HCEC 1CT (cell line): ENCODE results near the gene CLIP2.
A peak's percentile ranks its signal among the peaks of the same experiment; 100 is the strongest.
"Not testable (repeated sequence)": the region's sequence is repeated elsewhere in the genome, so short reads cannot be mapped to it uniquely, and the experiment has no call there.

Experiments
- DNase-seq: peaks from one replicate; pipeline ENCODE4 v3.0.0-alpha.2; 2017

Gene CLIP2

GRCh38 chr7:74338366-74339108, 49.3 kb downstream of the CLIP2 start:
- no peak for DNase-seq

DNA sequence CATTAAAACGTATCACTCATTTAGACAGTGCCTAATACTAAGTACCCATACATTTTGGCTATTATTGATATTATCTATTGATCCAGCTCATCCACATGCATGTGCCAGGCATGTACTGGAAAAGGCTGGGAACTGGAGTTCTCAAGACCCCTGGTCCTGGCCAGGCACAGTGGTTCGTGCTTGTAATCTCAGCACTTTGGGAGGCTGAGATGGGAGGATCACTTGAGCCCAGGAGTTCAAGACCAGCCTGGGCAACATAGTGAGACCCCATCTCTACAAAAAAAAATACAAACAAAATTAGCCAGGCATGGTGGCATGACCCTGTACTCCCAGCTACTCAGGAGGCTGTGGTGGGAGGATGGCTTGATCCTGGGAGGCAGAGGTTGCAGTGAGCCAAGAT, 50.4 kb downstream of the CLIP2 start:
- DNase-seq, result not testable (repeated sequence)

GRCh38 chr7:74343281-74344131, 54.3 kb downstream of the CLIP2 start:
- peak; percentile 85 for DNase-seq

DNA sequence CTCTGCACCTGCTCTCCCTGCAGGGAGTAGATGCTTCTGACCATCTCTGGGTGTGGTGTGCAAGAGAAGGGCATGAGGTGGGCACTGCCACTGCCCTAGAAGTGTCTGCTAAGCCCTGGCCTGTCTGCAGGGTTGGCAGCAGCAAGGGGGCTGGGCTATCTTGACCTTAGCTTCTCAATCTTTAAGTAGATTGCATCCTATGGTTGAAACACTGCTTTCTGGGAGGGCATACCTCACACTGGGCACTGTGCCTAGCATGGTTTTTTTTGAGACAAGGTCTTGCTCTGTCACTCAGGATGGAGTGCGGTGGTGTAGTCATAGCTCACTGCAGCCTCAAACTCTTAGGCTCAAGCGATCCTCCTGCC, 54.9 kb downstream of the CLIP2 start:
- DNase-seq, result no peak

DNA sequence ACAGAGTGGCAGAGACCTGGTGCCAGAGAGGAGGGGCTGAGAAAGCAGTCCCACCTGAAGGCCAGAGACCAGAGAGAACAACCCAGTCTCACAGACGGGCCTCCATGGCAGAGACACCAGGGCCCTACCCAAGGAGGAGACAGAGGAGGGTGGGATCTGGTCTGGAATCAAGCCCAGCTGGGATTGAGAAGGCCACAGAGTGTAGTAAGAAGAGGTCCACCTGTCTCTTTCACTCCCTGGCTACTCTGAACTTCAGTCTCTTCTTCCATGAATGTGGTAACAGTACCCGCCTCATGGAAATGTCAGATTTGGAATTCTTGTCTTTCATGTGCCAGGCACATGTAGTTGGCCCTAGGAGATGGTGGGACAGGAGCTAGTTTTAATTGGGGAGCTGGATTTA, 55.6 kb downstream of the CLIP2 start:
- DNase-seq, result no peak

GRCh38 chr7:74345970-74346369, 56.8 kb downstream of the CLIP2 start:
- no peak for DNase-seq

DNA sequence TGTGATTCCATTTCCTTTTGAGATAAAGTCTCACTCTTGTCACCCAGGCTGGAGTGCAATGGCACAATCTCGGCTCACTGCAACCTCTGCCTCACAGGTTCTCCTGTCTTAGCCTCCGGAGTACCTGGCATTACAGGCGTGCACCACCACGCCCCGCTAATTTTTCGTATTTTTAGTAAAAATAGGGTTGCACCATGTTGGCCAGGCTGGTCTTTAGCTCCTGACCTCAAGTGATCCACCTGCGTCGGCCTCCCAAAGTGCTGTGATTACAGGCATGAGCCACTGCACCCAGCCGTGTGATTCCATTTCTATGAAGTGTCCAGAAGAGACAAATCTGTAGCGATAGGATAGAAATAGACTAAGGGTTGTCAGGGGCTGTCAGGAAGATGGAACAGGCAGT, 60.4 kb downstream of the CLIP2 start:
- no peak for DNase-seq

DNA sequence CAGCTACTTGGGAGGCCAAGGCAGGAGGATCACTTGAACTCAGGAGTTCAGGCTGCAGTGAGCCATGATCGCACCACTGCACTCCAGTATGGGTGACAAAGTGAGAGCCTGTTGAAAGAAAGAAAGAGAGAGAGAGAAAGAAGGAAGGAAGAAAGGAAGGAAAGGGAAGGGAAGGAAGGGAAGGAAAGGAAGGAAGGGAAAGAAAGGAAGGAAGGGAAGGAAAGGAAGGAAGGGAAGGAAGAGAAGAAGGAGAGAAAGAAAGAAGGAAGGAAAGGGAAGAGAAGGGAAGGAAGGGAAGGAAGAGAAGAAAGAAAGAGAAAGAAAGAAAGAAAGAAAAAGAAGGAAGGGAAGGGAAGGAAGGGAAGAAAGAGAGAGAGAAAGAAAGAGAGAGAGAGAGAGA, 61.5 kb downstream of the CLIP2 start:
- DNase-seq, result no peak

DNA sequence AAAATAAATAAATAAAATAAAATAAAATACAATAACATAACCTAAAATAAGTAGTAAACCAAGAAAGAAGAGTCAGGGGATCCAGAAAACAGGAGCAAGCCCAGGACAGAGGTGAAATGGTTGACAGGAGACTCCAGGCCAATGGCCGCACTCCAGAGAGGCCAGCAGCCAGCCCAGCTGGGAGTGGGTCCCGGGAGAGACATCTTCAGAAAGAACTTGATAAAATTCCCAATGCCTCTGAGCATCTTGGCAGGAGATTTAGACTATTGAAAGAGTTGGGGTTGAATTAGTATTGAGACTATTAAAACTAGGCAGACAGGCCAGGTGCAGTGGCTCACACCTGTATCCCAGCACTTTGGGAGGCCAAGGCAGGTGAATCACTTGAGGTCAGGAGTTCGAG, 62.6 kb downstream of the CLIP2 start:
- DNase-seq, result no peak

- not testable (repeated sequence) for DNase-seq
Observed at GRCh38 chr7:74352551-74353138, 63.4 kb downstream of the CLIP2 start.

DNA sequence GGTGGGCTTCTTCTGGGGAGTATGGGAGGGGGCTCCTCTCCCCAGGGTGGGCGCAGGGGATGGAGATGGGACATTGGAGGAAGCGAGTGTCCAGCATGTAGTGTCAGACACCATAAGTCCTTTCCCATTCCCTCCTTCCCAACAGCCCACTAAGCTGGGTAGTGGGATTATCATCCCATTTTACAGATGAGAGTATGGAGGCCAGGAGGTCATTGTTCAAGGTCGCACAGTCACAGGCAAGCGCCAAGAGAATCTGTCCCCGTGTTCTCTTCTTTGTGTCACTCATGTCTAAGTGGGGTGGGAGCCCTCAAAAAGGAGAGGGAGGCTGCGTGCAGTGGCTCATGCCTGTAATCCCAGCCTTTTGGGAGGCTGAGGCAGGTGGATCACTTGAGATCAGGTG, 64.8 kb downstream of the CLIP2 start:
- DNase-seq, result no peak

DNA sequence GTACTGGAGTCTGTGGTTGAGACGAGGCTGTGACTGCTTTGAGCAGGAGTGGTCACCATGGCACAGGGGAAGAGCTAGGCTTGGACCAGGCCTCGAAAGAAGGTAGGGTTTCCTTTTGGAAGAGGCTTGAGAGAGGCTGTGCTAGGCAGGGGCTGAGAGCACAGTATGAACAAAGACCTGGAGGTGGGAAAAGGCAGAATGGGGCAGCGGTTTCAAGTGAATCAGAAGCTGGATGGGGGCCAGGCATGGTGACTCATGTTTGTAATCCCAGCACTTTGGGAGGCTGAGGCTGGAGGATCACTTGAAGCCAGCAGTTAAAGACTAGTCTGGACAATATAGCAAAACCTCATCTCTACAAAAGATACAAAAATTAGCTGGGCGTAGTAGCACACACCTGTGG, 65.9 kb downstream of the CLIP2 start:
- DNase-seq, result peak; percentile 84

GRCh38 chr7:74356589-74357315, 67.5 kb downstream of the CLIP2 start:
- DNase-seq, result no peak

- DNase-seq, result no peak
Observed at GRCh38 chr7:74360008-74360407, 70.8 kb downstream of the CLIP2 start.

DNA sequence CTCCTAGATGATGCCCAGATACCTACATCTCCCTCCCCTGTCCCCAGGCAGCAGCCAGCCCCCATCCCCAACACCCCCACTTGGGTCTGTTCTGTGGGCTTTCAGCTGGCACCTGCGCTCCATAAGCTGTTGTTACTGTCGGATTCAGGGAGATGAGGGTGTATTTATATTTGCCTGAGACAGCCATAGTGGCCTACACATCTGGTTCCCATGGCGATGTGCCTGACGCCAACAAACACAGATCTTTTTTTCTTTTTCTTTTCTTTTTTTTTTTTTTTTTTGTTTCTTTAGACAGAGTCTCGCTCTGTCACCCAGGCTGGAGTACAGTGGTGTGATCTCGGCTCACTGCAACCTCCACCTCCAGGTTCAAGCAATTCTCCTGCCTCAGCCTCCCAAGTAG, 73.1 kb downstream of the CLIP2 start:
- DNase-seq, result no peak

DNA sequence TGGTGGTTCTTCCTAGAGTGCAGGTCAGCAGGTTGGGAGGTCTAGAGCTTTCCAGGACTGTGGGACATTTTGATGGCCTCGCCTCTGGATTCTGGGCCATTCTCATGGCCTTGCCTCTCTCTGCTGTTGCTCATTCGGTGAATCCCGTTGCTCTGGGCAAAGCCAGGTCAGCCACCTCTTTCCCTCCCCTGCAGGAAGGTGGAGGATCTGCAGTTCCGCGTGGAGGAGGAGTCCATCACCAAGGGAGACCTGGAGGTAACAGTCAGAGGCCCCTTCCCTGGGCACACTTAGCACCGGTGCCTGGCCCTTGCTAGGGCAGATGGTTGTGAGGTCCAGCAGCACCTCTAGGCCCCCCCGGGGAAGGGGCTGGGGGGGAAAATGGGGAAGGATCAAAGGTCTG, 74.9 kb downstream of the CLIP2 start:
- DNase-seq, result no peak

- DNase-seq, result peak; percentile 35
Observed at GRCh38 chr7:74365322-74366022, 76.3 kb downstream of the CLIP2 start.

DNA sequence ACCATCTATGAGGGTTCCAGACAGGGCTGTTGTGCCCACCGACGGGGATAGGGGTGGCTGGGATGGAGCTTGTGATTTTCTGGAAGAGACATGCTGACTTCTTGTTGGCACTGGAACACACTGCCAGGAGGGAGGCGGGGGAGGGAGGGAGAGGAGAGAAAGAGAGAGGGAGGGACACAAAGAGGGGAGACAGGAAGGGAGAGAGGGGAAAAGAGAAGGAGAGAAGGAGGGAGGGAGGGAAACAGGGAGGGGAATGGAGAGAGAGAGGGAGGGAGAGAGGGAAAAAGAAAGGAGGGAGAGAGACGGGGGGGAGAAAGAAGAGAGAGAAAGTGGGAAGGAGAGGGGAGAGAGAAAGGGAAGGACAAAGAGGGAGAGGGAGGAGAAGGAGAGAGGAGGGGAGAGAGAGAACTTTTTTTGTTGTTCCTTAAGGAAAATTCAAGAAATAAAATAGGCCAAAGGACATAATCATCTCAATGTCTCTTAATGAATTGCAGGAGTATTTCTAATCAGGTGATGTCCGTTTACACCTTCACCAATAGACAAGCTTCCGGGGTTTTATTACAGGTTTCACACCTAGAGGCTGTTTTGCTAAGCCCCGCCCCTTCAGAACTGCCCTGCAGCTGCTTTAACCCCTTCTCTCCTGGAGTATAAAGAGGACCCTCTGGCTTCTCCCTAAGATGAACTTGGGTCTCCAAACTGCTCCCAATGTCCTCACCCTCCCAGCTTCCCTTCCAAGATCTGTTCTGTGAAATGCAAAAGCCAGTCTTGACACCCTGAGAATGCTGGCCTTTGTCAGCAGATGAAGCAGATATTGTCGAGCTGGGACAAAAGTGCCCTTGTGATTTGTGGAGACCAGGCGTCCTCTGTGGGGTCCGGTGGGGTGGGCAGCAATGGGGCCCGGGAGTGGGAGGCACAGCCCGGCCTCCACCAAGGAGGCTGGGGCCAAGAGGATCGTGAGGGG, 82.5 kb downstream of the CLIP2 start:
- no peak for DNase-seq

DNA sequence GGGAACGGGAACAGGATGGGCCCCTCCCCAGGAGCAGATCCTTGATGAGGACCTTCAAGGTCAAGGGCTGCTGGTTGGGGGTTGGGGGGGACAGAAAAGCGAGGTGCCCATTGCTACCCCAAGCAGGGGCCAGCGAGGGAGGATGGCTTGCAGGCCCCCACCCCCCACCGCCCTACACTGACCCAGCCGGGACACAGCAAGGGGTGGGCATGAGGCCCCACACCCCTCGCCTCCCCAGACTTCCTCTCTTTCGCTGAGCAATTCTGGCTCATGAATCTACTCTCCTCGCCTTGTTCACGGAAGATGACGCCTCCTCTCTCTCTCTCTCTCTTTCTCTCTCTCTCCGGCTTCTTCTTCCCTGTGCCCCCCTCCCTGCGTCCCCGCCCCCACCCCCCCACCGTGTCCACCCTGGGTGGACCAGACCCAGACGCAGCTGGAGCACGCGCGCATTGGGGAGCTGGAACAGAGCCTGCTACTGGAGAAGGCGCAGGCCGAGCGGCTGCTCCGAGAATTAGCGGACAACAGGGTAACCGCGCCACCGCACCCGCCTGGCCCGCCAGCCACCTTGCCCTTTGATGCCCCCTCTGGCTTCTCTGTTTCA, 83.4 kb downstream of the CLIP2 start:
- no peak for DNase-seq

GRCh38 chr7:74373536-74373935, 84.3 kb downstream of the CLIP2 start:
- DNase-seq, result no peak

DNA sequence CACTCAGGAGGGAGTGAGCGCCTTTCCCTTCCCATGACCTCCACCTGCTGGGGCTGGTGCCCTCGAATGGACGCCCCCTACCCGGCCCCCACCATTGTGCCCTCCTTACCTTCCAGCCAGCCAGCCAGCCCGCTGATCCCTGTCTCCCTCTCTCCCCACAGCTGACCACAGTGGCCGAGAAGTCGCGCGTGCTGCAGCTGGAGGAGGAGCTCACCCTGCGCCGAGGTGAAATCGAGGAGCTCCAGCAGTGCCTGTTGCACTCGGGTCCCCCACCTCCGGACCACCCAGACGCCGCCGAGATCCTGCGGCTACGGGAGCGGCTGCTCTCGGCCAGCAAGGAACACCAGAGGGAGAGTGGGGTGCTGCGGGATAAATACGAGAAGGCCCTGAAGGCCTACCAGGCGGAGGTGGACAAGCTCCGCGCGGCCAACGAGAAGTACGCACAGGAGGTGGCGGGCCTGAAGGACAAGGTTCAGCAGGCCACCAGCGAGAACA, 86.6 kb downstream of the CLIP2 start:
- DNase-seq, result no peak
